GM12872 (cell line): ENCODE measurements around the gene MAP3K8.

Source experiments
- TF ChIP-seq, protein P1 (sequence below): IDR thresholded peaks from 3 replicates; pipeline ENCODE4 v1.5.1; 2011; ENCODE audit warnings: low read depth, mild to moderate bottlenecking, low read length, moderate library complexity; ENCODE audit not compliant: insufficient read depth

Gene MAP3K8

DNA sequence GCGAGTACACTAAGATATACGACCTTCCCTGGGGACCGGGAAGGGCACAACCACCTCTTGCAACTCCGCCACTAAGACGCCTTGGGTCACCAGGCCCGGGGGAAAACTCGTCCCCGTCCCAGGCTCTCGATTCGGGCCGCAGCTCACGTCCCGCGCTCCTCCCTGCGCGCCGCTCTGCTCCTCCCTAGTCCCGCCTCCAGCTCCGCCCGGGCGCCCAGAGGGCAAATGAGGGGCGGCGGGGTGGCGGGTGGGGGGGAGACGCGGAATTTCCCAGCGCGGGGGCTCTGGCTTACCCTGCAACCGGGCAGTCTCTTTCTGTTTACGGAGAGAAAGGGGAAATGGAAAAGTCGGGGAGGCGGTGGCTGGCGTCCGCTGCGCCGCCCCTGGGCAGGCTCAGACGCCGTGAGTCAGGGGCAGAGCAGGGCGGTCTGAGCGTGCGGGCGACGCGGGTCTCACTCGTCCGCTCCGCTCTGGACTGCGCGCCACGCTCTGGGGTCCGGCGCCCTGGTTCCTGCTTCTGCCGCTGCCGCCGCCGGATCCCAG lies at the start of gene MAP3K8:
MAP3K8 (plus strand) TSS at position 455 of the 543 bp plus-strand sequence. CDS start 4,755 bp downstream, outside the sequence.
- TF ChIP-seq, protein P1, sequence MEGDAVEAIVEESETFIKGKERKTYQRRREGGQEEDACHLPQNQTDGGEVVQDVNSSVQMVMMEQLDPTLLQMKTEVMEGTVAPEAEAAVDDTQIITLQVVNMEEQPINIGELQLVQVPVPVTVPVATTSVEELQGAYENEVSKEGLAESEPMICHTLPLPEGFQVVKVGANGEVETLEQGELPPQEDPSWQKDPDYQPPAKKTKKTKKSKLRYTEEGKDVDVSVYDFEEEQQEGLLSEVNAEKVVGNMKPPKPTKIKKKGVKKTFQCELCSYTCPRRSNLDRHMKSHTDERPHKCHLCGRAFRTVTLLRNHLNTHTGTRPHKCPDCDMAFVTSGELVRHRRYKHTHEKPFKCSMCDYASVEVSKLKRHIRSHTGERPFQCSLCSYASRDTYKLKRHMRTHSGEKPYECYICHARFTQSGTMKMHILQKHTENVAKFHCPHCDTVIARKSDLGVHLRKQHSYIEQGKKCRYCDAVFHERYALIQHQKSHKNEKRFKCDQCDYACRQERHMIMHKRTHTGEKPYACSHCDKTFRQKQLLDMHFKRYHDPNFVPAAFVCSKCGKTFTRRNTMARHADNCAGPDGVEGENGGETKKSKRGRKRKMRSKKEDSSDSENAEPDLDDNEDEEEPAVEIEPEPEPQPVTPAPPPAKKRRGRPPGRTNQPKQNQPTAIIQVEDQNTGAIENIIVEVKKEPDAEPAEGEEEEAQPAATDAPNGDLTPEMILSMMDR, result no peak

DNA sequence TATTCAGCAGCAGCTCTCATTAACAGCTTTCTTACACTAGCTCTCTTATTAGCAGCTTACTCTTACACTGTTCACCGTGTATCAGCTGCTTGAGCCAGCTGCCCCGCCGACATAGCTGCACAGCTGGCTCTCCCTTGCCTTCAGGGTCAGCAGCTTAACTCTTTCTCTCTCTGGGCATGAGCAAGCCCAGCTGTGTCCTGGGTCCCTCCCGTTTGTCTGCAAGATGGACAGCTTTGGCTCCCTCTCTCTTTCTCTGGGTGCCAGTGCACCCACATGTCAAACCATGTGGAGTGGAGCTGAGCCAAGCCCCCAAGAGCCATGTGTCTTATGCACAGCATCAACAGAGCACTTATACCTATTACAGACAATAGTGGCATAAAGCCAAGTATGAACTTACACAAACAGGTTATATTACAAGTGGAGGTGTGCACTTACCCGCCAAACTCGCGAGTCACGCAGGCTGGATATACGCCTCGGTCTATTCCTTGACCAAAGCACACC lies 49.2 kb upstream of the MAP3K8 start:
- TF ChIP-seq, protein P1, result peak; percentile 47; the same call in 2 of the 3 replicates

DNA sequence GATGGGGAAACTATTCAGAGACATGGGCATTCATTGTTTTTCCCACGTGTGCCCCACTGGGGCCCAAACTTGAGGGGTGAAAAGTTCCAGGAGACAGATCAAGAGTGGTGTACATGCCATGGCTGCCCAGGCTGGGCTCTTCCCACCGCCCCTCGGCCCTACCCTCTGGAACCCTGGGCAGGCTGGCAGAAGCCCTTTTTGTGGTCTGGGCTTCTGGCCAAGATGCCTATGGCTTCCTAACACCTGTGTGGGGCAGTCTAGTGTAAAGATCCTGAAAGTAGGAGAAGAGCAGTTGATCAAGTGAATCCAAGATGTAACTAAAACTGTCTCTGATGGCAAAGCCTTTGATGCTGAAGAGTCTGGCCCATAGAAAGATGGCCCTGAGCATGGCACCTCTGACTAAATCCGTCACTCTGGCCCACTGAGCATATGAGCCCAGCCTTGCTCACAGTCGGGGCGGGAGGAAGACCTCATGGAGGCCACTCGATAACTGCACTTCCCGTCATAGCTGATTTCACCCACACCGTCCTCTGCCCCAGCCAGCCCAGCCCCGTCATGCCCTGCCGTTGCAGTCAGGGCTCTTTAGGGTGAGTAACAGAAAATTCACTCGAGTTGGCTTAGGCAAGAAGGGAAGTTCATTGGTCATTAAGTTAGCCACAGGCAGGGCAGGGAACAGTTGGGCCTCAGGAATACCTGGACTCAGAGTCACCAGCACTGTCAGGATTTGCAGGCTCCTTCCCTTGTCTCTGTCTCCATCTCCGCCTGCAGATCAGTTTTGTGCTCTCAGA lies 47.0 kb upstream of the MAP3K8 start:
- TF ChIP-seq, protein P1, result no peak

DNA sequence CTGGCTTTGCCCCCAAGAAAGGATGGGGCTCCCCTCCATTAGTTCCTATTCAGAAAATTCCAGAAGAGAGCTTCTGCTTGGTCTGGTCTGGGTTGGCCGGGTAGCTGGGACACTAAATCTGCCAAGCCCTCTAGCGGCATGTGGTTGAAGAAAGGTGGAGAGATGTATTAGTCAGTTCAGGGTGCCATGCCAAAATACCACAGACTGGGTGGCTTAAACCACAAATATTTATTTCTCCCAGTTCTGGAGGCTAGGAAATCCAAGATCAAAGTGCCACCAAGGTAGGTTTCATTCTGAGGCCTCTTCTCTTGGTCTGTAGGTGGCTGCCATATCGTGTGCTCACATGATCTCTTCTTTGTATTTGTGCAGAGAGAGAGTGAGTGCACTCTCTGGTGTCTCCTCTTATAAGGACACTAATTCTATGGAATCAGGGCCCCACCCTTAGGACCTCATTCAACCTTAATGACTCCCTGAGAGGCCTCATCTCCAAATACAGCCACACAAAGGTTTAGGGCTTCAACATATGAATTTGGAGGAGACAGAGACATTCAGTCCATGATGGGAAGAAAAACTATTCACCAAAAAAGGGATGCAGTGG lies 46.2 kb upstream of the MAP3K8 start:
- TF ChIP-seq, protein P1, result no peak

DNA sequence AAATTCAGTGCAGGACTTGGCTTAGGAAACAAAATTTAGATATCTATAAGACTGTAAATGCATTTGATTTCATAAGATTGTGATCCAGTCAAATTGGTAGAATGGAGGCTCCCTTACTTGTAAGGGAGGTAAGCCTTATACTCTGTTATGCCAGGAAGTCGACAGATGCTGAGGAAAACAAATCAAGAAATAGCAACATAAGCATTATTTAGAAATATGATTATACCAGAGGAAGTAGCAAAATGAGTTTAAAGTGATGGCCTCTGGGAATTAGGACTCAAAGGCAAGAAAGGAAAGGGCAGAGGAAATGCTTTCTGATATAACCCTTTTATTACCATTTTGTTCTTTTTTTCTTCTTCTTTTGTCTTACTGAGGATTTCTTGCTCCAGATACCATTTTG lies 44.4 kb upstream of the MAP3K8 start:
- TF ChIP-seq, protein P1, result no peak

DNA sequence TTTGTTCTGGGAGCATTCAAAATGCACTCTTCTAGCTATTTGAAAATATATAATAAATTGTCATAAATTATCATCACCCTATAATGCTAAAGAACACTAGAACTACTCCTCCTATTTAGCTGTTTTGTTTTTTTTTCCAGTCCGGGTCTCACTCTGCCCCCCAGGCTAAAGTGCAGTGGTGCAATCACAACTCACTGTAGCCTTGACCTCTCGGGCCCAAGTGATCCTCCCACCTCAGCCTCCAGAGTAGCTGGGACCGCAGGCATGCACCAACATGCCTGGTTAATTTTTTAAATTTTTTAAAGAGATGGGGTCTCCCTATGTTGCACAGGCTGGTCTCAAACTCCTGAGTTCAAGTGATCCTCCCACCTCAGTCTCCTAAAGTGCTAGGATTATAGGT lies 43.8 kb upstream of the MAP3K8 start:
- TF ChIP-seq, protein P1, result no peak

DNA sequence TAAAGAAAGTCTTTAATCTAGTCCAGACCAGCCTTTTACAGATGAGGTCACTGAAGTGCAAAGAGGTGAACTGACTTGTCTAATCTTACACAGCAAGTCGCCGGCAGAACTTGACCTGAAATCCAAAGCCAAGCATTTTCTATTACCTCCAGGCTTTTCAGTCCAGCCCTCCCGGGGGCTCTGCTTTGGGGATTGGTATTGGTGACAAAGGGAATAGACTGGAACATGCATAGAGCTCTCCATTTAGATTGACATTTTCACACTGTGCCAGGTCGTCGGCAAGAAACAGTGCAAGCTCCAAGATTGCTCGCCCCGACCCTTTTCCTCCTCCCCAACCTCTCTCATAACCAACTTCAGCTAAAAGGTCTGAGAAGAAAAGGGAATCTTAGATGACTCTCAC lies 42.7 kb upstream of the MAP3K8 start:
- TF ChIP-seq, protein P1, result no peak
